GM18520 (cell line): ENCODE measurements around the gene CACNA1A.
"Not testable (repeated sequence)": the region's sequence is repeated elsewhere in the genome, so short reads cannot be mapped to it uniquely, and the experiment has no call there.

ENCODE experiments used
- ATAC-seq: cut with Tn5 transposase; IDR thresholded peaks from one replicate; pipeline ENCODE4 v1.9.1; 2021; ENCODE audit not compliant: unreplicated experiment

CACNA1A gene

DNA sequence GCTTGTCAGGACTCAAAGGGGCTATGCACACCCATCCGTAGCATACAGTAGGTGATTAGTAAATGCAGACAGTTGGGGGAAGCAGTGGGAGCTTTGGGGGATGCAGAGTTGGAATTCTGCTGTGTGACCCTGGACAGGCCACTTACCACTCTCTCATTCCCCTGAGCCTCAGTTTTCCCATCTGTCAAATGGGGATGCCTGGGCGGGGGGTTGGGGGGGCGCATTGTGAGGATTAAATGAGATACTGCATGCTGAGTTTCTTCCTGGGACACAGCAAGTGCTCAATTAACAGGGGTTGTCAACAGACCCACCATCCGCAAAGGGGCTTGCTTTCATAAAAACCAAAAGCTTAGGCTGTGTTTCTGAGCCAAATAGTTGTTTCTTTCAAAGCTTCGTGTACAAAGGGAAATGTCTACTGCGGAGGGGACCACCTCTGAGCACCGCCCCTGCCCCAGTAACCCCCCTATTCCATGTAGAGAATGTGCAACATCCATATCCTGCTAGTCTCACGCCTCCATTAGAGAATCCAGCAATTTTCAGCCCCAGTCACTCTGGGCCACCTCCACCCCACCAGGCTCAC, 223.7 kb downstream of the CACNA1A start:
- no peak for ATAC-seq

DNA sequence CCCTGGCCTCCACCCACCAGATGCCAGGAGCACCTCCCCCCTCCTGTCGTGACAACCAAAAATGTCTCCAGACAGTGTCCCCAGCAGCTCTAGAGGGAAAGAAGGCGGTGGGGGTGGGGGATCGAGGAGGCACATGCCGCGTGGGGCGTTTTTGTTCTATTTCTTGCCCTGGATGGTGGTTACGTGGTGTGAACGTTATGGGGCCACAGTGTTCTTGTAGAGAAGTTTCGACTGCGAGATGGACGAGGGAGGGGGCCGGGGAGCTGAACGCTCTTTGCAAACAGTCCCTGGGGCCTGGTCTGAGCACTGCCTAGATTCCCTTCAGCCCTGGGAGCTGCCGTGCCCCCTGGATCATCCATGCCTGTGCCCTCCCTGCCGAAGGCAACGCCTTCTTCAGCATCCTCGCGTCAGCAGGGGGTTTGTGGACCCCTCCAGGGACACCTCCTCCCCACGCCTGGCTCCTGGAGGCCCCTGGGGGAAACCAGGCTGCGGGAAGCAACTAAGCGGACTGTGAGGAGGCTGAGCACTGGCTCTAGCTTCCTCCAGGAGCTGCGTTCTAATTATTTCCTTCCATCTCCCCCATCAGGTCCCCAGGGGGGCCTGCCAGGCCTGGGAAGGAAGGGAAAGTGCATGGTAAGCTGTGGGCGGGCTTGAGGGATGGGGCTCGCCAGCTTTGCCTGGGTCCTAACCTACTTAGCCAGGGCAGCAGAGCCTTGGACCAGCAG, 224.6 kb downstream of the CACNA1A start:
- no peak for ATAC-seq

DNA sequence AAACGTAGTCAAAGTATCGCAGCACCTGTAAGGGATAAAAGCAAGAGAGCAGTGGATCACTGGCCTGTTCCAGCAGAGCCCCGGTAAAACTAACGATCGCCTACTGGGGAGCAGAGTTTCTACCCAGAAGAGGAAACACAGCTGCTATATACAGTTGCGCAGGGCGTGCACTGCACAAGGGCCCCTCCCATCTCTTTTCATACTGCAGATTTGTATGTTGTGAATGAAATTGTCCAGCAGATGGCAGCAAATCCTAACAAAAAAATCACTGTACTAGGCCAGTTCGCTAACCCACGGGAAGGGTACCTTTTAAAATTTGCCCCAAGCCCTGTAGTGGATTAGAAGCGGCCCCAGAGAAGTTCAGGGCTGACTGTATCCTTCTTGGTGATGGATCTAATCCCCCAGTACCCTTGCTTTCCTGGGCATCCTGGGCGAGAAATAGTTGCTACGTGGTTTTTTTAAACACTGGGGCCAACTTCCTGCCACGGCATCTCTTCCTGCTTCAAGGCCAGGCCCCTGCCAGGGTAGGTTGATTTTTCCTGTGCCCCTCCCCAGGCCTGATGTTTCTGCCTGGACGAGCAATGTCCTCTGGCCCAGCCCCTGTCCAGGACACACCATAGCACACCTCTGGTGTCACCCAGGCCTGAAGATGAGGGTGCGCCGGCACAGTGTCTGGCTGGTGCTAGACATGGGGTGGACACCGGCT, 229.0 kb downstream of the CACNA1A start:
- no peak for ATAC-seq

DNA sequence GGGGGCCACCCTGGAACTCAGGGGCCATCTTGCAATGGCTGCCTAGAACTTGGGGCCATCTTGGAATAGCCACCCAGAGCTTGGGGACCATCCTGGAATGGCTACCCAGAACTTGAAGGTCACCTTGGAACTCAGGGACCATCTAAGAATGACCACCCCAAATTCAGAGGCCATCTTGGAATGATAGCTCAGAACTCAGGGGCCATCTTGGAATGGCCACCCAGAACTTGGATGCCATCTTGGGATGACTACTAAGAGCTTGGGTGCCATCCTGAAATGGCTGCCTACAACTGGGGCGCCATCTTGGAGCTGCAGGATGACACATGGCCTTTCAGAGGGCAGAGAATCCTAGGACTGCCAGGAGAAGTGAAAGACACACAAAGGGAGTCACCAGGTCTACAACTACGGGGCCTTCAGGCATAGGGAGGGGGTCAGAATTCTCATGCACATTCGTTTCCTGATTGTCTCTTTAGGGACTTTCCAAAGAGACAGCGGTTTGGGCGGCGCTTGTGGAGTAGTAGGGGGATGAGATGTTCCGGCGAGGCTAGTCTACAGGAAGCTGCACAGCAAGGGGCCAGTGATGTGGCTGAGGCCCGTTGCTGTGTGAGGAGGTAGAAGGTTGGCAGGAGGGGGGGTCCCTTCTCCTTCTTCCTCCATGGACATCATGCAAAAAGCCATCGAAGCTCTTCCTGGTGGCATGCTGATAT, 231.1 kb downstream of the CACNA1A start:
- no peak for ATAC-seq

DNA sequence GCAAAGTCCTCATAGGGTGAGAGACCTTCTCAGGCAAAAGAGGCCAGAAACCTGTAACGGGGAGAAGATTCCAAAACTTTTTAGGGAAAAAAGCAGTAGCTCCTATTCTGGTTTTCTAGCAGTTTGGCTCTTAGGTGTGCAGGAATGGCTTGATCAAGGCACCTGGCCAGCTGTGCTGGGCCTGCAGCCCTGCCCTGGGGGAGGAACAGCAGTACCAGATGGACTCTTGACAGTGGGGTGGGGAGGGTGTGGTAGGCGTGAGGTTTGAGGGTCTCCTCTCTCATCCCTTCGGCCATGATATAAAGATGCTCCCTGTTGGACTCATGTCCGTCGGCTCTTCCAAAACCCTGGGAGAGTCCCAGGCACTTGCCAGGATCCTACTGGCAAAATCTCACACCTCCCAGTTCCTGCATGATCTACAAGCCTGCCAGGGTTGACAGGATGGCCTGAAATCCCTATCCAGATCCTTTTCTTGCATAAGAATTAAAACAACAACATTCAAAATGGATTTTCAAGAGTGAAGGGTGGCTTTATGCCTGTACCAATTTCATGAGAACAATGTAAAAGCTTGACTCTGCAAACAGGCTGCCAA, 235.7 kb downstream of the CACNA1A start:
- no peak for ATAC-seq

DNA sequence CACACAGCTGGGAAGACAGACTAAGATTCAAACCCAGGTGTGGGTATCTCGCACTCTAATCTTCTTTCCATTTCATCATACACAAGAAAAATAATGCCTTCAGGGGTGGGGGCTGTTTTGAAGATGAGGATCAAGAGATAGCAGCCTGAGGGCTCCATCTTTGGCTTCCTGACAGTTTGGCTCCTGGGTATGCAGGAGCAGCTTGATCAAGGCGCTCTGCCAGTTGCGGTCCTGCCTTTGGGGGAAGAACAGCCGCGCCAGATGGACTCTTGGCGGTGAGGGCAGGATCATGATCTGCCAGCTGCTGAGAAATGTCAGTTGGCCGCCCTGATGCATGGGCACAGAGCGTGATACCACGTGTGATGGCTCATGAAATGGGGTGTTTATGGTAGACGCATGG, 236.9 kb downstream of the CACNA1A start:
- no peak for ATAC-seq

DNA sequence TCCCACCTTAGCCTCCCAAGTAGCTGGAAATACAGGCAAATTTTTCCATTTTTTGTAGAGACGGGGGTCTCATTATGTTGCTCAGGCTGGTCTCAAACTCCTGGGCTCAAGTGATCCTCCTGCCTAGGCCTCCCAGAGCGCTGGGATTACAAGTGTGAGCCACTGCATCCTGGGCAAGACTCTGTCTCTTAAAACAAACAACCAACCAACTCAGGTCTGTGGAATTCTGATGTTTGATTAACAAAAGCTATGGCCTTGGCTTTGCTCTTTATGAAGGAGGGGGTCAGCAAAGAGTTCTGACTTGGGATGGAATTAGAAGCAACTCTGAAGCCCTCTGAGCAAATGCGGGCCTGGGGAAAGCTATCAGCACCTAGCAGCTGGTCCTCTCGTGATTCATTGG, 238.4 kb downstream of the CACNA1A start:
- no peak for ATAC-seq

DNA sequence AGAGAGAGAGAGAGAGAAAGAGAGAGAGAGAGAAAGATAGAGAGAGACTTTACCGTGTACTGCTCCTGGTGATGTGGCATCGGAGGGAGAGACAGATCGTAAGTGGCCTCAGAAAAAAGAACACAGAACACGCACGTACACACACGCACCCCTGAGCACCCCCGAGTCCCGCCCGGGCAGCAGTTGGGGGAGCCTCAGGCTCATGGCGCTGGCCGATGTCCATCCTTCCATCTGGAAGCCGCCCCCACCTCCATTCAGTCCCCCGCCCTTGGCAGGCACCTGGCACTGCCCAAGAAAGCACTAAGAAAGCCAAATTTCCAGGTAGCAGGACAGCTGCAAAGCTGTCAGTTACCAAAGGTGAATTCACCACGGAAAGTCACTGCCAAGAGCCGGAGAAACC, 239.1 kb downstream of the CACNA1A start:
- no peak for ATAC-seq

DNA sequence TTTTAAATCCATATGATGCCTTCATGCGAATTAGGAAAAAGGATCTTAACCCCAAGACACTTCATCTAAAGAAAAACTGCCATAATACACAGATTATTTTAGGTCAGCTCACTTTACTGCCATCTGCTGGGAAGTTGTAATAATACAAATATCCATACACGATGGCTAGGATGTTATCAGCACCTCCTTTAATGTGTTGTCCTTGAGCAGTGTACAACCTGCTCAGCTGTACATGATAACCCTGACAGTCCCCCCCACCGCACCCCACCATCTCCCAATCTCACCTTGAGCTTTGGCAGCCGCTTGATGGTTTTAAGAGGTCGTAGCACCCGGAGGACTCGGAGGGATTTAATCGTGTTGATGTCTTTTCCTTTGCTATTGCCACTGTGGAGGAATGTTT, 243.8 kb downstream of the CACNA1A start:
- ATAC-seq: no peak

DNA sequence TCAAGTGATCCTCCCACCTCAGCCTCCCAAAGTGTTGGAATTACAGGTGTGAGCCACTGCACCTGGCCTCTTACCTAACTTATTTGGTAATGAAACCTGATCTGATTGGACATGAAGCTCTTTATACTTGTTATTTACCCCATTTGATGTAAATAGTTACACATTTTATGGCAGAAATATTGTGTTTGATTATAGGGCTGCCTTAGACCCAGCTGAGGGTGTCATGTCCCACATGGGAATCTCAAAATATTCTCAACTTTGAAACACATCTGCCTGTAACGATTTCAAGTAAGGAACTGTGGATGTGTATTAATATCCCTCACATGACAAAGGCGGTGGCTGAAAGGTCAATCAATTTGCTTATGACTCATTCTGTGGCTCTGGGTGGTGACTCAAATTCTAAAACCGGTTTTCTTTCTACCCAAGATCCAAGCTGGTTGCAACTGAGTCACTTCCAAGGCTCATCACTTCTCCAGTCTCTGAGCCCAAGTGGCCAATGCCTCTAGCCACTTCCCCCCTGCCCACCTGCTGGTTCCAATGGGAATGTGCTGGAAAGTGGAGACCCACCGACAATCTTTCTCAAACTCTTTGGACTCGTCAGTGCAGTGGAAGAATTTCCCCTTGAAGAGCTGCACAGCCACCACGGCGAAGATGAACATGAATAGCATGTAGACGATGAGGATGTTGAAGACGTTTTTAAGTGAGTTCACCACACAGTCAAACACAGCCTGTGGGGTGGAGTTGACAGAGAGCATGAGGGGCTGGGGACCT, 245.2 kb downstream of the CACNA1A start:
- ATAC-seq: peak; percentile 59

DNA sequence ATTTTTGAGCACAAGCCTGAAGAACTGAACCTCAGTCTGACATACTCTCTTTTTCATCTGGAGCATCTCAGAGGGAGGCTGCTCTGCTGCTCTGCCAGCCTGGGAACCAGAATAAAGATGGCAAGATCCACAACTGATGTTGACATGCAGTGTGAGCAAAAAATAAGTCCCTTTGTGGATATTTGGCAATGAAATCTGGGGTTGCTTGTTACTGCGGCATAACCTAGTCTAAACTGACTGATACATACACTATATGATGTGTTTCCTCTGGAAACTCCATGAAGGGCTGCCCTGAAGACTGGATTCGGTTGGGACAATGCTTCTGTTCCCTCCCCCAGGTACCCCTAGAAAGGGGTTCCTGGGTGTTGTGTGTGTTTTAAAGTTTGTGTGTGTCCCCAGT, 249.4 kb downstream of the CACNA1A start:
- ATAC-seq: no peak

DNA sequence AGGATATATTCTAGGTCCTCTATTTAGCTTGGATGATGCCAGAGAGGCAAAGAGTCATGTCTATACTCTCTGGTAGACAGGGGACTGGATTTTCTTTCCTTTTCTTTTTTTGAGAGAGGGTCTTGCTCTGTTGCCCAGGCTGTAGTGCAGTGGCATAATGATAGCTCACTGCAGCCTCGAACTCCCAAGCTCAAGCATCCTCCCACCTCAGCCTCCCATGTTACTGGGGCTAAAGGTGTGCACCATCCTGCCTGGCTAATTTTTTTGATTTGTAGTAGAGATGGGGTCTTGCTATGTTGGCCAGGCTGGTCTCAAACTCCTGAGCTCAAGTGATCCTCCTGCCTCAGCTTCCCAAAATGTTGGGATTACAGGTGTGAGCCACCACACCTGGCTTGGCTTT, 249.9 kb downstream of the CACNA1A start:
- not testable (repeated sequence) for ATAC-seq

DNA sequence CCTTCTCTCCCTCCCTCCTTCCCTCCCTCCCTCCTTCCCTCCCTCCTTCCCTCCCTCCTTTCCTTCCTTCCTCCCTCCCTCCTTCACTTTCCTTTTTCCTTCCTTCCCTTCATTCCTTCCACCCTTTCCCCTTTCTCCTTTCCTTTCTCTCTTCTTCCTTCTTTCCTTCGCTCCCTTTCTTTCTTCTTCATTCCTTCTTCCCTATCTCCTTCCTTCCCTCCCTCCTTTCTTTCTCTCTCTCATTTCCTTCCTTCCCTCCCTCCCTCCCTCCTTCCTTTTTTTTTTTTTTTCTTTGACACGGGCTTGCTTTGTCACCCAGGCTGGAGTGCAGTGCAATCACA, 250.6 kb downstream of the CACNA1A start:
- ATAC-seq: no peak

DNA sequence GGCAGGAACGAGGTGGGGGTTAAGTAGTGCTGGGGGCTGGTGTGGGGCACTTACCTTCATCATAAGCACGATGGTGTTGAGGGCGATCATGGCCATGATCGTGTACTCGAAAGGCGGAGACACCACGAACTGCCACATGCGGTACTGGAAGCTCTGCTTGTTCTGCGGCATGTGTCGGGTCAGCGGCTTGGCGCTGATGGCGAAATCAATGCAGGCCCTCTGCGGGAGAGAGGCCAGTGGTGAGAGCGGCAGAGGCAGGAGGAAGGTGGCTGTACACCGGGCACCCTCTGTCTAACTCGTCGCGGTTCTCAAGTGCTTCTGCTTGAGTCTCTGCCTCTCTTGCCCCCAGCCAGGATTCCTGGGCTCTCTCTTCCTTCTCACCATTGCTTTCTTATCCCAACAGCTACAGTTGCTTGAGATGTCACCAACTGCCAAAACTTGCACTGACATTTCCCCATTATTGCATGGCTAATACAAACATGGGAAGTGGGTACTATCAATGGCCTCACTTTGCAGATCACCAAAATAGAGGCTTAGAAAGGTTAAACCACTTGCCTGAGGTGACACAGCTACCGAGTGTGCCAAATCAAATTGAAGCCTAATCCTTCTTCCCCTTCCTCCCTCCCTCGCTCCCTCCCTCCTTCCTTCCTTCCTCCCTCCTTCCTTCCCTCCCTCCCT, 251.1 kb downstream of the CACNA1A start:
- ATAC-seq: no peak

DNA sequence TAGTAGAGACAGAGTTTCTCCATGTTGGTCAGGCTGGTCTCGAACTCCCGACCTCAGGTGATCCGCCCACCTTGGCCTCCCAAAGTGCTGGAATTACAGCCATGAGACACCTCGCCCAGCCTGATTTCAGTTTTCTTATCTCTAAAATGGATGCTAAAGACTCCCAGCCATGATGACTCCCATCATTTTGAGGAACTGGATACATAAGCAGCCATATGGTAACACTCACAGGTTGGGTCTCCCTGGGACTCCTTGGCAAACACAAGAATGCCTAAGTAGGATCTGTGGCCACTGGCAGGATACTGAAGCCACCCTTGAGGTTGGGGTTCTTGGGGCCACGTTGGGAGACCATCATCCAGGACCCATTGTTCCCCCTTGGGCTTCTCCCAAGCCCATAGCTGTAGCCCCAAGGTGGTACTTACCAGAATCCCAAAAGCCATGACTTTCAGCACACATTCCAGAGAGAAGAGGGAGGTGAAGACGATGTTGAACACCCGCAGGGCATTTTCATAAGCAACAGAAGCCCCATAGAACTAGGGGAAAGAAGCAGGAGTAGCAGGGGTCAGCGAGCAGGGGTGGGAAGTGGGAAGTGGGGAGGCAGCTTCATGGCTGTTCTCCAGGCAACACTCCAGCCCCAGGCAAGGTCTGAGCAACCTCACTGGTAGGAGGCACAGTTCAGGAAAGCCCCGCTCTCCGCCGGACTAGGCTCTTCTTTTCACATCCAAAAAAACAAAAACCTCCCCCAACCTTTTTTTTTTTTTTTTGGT, 253.5 kb downstream of the CACNA1A start:
- no peak for ATAC-seq

DNA sequence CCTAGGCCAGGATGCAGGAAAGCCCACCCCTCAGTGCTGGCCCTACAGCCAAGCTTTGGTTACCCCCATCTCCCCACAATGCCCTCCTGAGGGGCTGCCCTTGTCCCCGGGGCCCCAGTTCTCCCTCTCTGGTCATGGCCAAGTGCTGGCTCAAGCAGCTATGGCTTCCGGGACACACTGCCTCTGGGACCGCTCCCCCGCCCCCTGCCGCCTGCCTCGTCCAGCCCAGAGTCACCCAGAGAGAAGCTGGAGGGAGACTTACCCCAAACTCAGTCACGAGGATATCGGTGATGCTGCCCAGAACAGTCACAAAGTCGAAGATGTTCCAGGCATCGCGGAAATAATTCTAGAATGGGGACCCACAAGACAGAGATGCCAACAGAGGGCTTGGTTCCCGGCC, 261.4 kb downstream of the CACNA1A start:
- no peak for ATAC-seq

DNA sequence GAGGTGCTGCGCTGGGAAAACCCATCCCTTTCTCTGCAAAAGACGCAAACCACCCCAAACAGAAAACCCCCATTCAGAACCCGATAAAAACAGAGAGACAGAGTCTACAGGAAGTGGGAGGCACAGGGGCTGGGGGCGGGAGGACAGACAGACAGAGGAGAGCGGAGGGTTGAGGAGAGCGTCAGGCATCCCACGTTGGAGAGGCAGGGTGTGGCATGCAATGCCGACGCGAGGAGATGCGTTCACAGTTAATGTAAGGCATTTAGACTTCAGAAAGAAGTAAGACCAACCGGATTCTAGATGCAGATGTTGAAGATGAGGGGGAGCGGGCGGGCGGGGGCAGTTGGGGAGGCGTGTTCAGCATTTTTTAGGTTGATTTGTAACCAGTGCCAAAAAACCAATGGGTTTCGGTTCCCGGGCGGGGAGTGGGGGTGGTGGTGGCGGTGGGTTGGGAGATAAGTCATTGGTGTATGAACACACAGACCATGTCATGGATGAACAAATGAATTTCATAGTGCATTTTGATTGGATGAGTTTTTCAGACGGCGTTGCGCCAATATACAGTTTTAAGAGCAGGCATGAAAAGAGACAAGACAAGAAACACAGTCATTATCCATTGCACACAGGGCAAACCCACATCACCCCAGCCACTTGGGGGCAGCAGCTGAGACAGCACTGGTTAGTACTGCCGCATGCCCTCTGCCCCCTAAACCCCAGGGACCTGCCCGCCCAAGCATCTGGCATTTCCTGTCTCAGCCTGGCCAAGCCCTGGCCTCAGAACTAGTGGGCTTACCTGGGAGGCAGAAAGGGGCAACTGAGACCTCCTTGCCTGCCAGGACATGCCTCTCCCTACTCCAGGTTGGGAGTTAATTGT, 264.8 kb downstream of the CACNA1A start:
- no peak for ATAC-seq

DNA sequence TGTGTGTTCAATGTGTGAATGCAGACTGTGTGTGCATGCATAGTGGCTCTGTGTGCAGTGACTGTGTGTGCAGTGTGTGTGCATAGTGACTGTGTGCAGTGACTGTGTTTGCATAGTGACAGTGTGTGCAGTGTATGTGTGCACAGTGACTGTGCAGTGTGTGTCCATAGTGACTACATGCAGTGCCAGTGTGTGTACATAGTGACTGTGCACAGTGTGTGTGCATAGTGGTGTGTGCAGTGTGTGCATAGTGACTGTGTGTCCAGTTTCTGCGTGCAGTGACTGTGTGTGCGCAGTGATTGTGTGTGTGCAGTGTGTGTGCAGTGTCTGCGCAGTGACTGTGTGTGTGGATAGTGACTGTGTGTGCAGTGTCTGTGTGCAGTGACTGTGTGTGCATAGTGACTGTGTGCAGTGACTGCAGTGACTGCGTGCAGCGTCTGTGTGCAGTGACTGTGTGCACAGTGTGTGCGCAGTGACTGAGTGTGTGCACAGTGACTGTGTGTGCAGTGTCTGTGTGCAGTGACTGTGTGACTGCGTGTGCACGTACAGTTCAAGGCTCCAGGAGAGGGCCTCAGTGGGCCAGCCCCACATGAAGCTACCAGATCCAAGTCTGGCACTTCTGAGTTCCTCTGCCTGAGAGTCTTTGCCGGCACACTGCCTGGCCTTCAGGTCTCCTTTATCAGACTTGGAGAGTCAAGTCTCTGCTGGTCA, 265.8 kb downstream of the CACNA1A start:
- no peak for ATAC-seq
